GM19463 (cell line): ENCODE data around the gene HSP90AB1.

Source experiments
- ATAC-seq: cut with Tn5 transposase; IDR thresholded peaks from one replicate; pipeline ENCODE4 v1.9.1; 2021; ENCODE audit warnings: mild to moderate bottlenecking, moderate library complexity; ENCODE audit not compliant: unreplicated experiment

The HSP90AB1 gene

DNA sequence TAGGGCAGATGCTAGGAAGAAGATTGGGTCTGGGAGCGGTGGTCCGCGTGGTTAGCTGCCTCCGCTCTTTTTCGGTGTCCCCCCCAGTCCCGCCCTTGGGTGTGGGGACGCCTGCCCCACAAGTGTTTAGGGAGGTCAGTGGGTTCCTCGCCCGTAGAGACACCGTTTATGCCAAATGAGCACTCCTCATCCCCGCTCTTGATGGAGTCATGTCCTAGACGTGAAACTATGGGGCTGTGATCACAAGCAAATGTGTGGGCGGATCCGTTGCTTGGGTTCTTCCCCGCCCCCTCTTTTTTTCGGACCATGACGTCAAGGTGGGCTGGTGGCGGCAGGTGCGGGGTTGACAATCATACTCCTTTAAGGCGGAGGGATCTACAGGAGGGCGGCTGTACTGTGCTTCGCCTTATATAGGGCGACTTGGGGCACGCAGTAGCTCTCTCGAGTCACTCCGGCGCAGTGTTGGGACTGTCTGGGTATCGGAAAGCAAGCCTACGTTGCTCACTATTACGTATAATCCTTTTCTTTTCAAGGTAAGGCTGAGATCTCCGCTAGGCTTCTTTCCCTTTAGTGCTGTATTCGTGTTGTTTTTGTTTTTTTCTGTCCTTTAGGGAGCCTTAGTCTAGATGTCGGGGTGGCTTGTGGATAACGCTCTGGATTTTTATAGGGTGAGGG, at the start of gene HSP90AB1:
Gene HSP90AB1, plus strand, starts transcription at position 439 of the 675 bp plus-strand sequence. CDS start 1,529 bp downstream, outside the sequence.
- peak; percentile 53 for ATAC-seq

DNA sequence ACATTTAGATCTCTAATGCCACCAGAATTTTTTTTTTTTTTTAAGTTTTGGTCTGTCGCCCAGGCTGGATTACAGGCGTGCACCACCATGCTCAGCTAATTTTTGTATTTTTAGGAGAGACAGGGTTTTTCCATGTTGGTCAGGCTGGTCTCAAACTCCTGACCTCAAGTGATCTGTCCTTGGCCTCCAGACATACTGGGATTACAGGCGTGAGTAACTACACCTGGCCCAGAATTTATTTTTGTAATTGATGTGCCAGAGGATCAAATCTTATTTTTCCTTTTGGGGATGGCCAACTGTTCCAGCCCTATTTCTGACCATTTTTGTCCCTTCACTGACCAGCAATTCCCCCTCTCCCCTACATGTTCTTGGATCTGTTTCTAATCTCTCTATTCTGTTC, 48.2 kb upstream of the HSP90AB1 start:
- ATAC-seq = no peak

DNA sequence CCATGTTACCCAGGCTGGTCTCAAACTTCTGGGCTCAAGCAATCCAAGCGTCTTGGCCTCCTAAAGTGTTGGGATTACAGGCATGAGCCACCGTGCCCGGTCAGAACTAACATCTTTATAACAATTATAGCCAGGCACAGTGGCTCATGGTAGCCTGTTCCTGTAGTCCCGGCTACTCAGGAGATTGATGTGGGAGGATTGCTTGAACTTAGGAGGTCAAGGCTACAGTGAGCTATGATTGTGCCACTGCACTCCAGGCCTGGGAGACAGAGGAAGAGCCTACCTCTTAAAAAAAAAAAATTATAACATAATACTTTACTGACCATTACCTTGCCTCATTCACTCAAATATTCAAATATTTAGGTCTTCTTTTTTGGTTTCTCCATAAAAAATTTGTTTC, 47.0 kb upstream of the HSP90AB1 start:
- no peak for ATAC-seq

DNA sequence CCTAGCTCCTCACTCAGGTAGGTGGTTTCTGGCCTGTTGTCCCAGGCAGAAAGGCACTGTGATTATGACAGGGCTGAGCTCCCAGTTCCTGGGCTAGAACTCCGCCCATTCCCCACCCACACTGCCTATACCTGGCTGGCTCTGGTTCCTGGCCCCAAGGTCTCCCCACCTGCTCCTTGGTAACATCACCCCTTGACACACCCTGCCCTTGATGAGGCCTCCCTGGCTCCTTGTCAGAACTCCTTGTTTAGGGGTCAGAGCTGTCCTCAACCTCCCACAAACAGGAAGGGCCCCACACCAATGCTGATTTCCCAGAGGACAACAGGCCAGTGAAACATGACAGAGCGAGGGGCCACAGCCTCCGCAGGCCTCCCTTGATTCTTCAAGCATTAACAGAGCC, 45.7 kb upstream of the HSP90AB1 start:
- ATAC-seq = no peak

DNA sequence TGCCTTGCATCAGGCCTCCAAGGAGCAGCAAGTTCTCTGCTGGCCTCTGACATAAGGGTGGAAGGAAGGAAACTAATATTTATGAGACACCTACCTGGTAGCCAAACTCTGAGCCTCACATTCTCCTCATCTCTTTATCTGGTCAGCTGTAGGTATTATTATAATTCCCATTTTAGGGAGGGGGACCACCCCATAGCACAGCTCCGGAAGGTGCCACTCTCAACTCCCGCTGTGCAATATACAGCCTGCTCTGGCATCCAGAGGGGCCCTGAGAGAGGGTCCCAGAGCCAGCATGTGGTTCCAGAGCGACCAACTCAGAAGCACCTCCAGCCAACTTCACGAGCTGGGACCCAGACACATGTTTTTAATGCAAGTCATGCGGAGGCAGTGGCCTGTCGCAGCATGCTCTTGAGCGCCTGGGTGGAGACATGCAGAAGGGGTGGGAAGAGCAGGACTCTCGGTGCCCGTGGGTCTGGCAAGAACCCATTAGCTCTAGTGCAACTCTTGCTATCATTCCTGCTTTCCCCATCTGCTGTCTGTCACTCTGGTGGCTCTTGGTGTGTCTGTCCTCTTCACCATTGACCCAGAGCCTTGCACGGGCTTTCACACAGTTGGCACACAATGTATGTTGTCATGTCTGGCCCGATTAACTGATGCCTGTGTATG, 45.1 kb upstream of the HSP90AB1 start:
- ATAC-seq = no peak

DNA sequence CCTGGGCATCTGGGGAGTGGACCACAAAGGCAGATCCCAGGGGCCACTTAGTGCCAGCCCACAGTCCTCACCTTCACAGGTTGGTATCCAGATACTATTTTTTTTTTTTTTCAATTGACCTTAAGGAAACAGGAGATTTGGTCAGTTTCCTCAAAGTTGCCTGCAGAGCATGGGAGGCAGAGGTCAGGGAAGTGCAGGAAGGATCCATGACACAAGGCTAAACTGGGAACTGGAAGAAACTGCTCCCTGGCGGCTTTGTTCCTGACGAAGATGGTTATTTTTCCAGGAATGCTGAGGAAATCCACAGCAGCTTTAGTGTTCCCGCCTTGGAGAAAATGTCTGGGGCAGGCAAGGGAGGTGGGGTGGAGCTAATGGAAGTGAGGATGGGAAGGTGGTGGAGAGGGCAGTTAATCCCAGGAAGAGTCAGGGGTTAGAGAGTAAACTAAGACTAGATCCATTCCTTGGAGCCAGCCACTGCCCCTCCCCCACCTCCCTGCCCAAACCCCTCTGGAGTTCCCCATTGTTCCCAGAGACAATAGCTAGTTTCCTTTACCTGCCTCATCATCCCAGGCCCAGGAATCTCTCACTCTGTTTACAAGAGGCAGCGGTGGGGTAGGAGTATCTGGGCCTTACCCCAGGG, 44.4 kb upstream of the HSP90AB1 start:
- ATAC-seq = no peak

DNA sequence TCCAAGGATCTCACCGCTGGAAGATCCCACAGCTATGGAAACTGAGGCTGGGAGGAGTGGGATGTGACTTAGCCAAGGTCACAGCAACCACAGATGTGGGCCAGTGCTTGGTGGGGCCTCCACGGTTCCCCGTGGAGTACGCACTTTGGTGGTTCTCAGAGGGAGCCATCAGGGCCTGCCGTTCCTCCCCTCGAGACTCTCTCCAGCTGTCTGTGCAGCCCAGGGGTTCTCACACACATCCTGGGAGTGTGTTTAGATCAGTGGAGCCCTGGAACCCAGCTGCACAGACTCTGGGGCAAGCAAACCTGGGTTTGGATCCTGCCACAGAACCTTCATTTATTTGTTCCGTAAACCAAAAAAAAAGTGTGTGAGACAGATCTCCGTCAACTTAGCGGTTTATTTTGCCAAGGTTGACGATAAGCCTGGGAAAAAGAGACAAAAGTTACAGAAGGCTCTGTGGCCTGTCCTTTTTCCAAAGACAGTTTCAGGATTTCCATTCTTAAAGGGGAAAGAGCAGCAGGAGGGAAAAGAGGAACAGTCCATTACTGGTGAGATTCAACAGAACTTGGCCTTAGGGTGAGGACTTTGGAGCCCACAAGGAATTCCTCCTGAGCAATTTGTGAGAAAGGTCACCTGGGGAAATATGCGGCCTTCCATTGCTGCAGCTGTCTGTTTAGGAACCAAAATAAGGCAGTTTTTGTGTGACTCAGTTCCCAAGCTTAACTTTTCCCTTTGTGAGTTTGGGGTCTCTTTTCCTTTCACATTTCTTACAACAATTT, 43.7 kb upstream of the HSP90AB1 start:
- no peak for ATAC-seq

DNA sequence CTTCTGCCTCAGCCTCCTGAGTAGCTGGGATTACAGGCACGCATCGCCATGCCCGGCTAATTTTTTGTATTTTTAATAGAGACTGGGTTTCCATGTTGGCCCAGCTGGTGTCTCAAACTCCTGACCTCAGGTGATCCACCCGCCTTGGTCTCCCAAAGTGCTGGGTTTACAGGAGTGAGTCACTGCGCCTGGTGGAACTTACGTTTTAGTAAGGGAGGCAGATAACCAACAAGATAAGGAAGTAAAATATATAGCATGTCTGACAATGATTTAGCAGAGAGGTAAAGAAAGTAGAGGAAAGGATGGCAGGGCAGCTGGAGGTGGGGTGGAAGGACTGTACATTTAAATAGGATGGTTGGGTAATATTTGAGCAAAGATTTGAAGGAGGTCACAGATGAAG, 42.9 kb upstream of the HSP90AB1 start:
- ATAC-seq = no peak

DNA sequence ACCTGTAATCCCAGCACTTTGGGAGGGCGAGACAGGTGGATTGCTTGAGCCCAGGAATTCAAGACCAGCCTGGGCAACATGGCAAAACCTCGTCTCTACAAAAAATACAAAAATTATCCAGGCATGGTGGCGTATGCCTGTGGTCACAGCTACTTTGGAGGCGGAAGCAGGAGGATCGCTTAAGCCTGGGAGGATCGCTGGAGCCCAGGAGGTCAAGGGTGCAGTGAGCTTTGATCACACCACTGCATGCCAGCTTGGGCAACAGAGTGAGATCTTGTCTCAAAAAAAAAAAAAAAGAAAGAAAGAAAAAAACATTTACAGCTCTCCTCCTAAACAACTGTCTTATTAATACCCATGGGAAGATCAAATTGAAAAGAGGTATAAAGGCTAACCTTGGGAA, 38.9 kb upstream of the HSP90AB1 start:
- no peak for ATAC-seq

DNA sequence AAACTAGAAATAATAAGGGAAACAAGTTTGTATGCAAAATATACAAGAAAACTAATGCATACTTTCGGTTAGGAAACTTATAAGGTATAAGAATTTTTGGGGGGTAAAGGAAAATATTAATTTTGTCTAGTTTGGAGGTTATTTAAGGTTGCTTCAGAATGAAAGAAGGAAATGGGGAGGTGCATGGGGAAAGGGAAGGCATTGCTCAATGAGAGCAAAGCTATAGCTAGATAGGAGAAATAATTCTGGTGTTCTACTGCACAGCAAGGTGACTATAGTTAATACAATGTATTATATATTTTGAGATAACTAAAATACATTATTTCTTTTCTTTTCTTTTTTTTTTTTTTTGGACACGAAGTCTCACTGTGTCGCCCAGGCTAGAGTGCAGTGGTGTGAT, 35.6 kb upstream of the HSP90AB1 start:
- no peak for ATAC-seq

DNA sequence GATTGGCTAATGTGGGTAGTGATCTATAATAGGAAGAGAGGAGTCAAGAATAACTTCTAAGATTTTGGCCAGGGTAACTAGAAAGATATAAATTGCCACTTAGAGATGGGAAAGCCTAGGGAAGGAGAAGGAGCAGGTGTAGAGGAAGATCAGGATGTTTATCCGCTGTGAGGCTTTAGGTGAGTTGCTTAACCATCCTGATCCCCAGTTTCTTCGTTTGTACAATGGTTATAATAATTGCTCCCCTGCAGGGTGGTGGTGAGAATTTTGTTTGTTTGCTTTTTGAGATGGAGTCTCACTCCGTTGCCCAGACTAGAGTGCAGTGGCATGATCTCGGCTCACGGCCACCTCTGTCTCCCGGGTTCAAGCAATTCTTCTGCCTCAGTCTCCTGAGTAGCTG, 32.6 kb upstream of the HSP90AB1 start:
- no peak for ATAC-seq

DNA sequence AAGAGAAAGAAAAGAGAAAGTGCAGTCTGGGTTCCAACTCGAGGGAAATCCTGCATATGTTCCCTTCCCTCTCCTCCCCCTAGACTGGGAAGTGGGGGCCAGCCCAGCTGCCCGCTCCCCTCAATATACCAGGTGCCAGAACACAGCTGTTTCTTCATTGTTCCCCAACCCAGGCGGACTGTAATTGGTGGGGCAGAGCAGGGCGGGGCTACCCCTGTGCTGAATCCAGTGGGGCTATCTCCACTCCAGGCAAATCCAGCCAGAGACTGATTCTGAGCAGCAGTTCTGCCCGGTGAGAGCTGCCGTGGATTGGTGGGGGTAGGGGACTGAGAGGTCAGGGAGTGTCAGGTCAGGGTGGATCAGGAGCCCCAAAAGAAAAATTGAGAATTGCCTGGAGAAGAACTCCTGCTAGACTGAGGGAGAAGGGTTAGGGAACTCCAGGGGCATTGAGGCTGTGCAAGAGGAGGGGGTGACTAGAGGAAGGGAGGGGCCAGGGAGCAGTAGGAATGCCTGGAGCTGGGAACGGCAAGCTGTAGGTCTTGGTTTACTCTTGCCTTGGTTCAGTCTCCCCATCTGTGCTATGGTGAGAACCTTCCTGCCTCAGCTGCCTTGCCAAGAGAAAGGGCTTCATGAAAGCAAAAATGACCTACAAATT, 30.1 kb upstream of the HSP90AB1 start, which contains the start of gene MYMX:
Gene MYMX, plus strand, starts transcription at position 250 of the 655 bp plus-strand sequence. CDS start 546 bp downstream, outside the sequence.
- ATAC-seq = no peak

DNA sequence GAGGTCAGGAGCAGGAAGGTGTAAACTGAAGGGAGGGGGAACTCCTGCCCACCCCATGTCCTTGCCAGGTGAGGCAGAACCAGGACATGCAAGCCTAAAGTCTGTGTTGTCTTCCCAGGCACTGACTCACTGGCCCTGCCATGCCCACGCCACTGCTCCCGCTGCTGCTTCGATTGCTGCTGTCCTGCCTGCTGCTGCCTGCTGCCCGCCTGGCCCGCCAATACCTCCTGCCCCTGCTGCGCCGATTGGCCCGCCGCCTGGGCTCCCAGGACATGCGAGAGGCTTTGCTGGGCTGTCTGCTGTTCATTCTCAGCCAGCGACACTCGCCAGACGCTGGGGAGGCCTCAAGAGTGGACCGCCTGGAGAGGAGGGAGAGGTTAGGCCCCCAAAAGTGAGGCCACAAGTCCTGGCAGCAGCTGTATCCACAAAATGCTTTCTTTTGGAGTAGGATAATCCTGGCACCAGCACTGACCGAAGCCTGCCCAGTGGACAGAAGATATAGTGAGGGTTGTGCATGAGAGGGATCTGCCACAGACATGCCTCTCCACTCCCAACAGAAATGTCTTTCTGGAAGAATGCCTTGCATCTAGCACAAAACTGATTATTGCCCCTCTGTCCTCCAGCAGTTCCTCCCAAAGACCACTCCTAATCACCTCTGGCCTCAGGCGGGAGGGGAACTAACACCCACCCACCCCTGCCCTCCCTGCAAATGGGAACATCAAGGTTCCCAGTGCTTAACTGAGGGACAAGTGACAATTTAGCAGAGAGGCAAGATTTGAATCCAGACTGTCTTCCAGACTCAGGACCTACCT, 29.4 kb upstream of the HSP90AB1 start:
- ATAC-seq = no peak

DNA sequence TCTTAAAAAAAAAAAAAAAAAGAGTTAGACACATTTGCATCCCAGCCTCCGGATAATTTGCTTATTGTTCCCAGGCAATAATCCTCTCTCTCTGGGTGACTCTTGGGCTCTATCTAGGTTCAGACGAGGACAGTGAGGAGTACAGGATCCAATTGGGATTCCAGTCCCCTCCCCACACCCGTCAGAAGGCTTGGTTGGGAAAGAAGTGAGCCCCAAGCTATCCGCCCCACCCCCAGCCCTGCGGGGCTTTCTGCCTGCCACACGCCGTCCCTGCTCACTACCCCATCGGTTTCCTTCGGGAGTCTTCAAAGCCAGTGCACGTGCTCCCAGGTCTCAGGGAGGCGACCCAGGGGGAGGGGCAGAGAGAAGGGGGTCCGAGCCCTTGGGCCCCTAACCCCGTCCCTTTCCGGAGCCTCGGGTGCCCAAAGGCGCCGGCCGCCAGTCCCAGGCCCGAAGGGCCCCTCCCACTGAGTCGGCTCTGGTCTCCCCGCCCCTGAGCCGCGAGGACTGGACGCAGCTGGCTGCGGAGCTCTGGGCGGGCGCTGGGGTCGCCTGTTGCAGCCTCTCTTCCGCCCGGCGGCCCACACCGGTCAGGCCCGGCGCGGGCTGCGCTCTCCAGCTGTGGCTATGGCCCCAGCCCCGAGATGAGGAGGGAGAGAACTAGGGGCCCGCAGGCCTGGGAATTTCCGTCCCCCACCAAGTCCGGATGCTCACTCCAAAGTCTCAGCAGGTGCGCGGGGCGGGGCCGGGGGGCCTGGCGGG, 27.7 kb upstream of the HSP90AB1 start:
- peak; percentile 58 for ATAC-seq

DNA sequence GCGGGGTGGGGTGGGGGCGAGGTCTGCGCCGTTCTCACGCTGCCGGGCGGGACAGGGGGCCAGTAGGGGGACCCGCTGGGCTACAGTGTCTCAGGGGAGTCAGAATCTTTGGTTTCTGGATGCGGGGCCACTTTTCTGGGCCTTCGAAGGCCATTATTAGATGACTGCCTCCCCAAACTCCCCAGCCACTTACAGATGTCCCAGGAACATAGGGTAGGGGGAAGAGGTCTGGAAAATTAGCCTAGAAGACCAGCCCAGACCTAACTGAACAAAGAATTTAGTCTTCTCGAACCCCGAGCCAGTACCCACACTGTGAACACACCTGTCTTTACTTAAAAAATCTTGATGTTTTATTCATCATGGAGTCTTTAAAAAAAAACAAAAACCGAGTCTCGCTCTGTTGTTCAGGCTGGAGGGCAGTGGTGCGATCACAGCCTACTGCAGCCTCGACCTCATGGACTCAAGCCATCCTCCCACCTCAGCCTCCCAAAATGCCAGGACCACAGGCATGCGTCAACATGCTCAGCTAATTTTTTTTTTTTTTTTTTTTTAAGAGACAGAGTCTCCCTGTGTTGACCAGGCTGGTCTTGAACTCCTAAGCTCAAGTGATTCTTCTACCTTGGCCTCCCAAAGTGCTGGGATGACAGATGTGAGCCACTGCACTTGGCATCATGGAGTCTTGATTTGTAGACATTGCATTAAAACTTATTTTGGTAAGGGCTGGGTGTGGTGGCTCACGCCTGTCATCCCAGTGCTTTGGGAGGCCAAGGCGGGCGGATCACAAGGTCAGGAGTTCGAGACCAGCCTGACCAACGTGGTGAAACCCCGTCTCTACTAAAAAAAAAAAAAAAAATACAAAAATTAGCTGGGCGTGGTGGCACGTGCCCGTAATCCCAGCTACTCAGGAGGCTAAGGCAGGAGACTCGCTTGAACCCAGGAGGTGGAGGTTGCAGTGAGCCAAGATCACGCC, 26.8 kb upstream of the HSP90AB1 start:
- ATAC-seq = no peak

DNA sequence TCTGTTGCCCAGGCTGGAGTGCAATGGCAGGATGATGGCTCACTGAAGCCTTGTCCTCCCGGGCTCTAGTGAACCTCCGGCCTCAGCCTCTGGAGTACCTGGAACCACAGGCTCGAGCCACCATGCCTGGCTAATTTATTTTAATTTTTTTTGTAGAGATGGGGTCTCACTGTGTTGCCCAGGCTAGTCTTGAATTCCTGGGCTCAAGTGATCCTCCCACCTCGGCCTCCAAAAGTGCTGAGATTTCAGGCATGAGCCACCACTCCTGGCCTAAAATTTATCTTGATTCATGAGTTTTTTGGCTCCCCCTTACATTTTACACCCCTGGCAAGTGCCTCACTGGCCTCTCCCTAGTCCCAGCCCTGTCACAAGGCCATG, 26.0 kb upstream of the HSP90AB1 start:
- ATAC-seq = no peak

DNA sequence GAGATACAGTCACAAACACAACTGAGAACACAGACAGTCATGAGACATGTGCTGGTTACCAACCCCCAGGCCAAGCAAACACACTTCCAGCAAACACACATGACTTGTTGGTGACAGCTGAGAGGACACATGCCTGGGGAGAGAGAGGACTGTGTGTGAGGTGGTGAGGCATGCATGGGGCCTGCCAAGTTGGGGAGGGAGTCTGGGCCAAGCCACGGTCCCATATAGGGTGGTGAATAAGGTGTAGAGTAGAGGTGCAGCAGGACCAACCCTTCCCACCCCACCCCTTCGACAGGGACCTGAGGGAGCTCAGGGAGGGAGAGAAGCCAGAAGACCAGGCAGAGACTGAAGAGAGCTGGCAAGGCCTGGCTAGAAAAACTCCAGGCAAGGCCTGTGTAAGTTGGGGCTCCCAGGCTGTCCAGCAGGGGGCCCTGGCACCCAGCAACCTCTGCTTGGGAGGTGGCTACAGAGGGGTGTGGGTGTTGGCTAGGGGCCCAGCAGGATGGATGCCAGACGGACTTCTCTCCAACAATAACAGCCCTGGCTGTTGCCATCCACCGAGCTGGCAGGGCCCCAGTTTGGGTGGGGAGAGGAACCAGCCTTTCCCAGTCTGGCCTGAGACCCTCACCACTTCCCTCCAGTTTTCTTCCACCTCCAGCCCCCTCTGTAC, 25.5 kb upstream of the HSP90AB1 start:
- peak; percentile 46 for ATAC-seq

DNA sequence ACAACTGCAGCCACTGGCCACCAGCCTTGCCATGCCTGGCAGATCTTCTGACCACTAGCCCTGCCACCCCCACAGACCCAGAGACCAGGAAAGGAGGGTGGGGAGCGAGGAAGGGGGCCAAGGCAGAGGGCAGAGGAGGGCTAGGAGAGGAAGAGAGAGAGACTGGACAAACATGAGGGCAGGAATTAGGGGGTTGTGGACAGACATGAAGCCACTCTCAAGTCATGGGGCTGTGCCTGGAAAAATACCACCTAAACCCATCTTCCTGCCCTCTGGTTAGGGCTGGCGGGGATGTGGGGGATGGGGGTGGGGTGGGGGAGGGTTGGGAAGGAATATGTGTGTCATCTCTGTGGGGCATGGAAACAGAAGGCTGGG, 25.0 kb upstream of the HSP90AB1 start:
- ATAC-seq = no peak
